H1 (cell line): ENCODE data around the gene CFAP91. TPM values are rescaled to one million over a fixed set of nuclear protein-coding genes. Genes with fewer than 3 reads are reported as not detected.

ENCODE experiments used
- CTCF ChIA-PET: fragments of 300-600 bp; sonication (Branson Sonifier 250); formaldehyde crosslinking; loops from one replicate; lab custom pipeline; 2021; ENCODE audit not compliant: partially characterized antibody; lab: Charles Lee
- POLR2A ChIA-PET: fragments of 300-600 bp; sonication (Branson Sonifier 250); formaldehyde crosslinking; loops from one replicate; lab custom pipeline; 2021; ENCODE audit warnings: inconsistent platforms; ENCODE audit not compliant: partially characterized antibody; lab: Charles Lee
- DNase-seq, 2 experiments: peaks; one replicate each; pipeline versions ENCODE4 v3.0.0 to v3.0.0-alpha.2; 2010 to 2022; ENCODE audit warnings: low spot score in 2 of 2, low read depth in 1 of 2, mixed read lengths in 1 of 2
- FAIRE-seq: peaks from 2 replicates; lab custom pipeline; 2011; peaks lifted over from hg19 to GRCh38; lab: Jason Lieb, UNC
- H2AFZ ChIP-seq: 2 replicates; pipeline ENCODE4 v1.8.1; 2012; ENCODE audit warnings: low read length, inconsistent platforms
- H2AK5ac ChIP-seq: 2 replicates; pipeline ENCODE4 v1.6.1; 2013; ENCODE audit warnings: low read depth, low read length
- H2BK120ac ChIP-seq: replicated peaks from 2 replicates; pipeline ENCODE3; 2013; ENCODE audit warnings: low read depth, low read length, inconsistent platforms
- H2BK12ac ChIP-seq: 2 replicates; pipeline ENCODE4 v1.6.1; 2013; ENCODE audit warnings: low read depth, low read length
- H2BK15ac ChIP-seq: 2 replicates; pipeline ENCODE4 v1.6.1; 2013; ENCODE audit warnings: low read length
- H2BK20ac ChIP-seq: 2 replicates; pipeline ENCODE4 v1.6.1; 2013; ENCODE audit warnings: low read length
- H2BK5ac ChIP-seq: 2 replicates; pipeline ENCODE4 v1.6.1; 2013; ENCODE audit warnings: low read depth, low read length
- H3K14ac ChIP-seq: 2 replicates; pipeline ENCODE4 v1.6.1; 2013; ENCODE audit warnings: inconsistent platforms; ENCODE audit not compliant: insufficient read length
- H3K18ac ChIP-seq: 2 replicates; pipeline ENCODE4 v1.6.1; 2013; ENCODE audit warnings: low read length; ENCODE audit errors: extremely low read depth
- H3K23ac ChIP-seq: 2 replicates; pipeline ENCODE4 v1.6.1; 2013; ENCODE audit warnings: inconsistent platforms; ENCODE audit not compliant: insufficient read length
- H3K23me2 ChIP-seq: 2 replicates; pipeline ENCODE4 v1.6.1; 2013; ENCODE audit warnings: low read depth, low read length
- H3K27ac ChIP-seq: 2 replicates; pipeline ENCODE4 v1.6.1; 2011; ENCODE audit warnings: low read depth, low read length, inconsistent platforms
- H3K27me3 ChIP-seq, 4 experiments: replicated peaks in 1 of 4; 1 replicate in 1 of 4; 2 replicates in 3 of 4; pipeline versions ENCODE4 v1.6.1 to v1.8.1; 2011 to 2013; ENCODE audit warnings: low read length in 3 of 4, mild to moderate bottlenecking in 3 of 4, inconsistent platforms in 2 of 4, mixed read lengths in 2 of 4, moderate library complexity in 1 of 4; ENCODE audit not compliant: control insufficient read depth in 3 of 4, insufficient read depth in 3 of 4; ENCODE audit errors: extremely low read depth in 1 of 4
- H3K36me3 ChIP-seq, 4 experiments: 2 replicates each; pipeline versions ENCODE4 v1.6.1 to v1.8.1; 2011 to 2013; ENCODE audit warnings: mild to moderate bottlenecking in 4 of 4, low read length in 3 of 4, moderate library complexity in 2 of 4, control low read depth in 1 of 4, inconsistent platforms in 1 of 4; ENCODE audit not compliant: insufficient read depth in 4 of 4, control insufficient read depth in 2 of 4
- H3K4ac ChIP-seq: replicated peaks from 2 replicates; pipeline ENCODE3; 2013; ENCODE audit warnings: low read length, low read depth, mixed read lengths, inconsistent platforms; ENCODE audit not compliant: insufficient read length
- H3K4me1 ChIP-seq, 4 experiments: replicated peaks in 1 of 4; 1 replicate in 1 of 4; 2 replicates in 3 of 4; pipeline versions ENCODE4 v1.6.1 to v1.8.1; 2011 to 2013; ENCODE audit warnings: low read length in 3 of 4, inconsistent platforms in 2 of 4, mixed read lengths in 1 of 4; ENCODE audit not compliant: insufficient read depth in 4 of 4, control insufficient read depth in 3 of 4
- H3K4me2 ChIP-seq, 2 experiments: 2 replicates each; pipeline versions ENCODE4 v1.6.1 to v1.8.1; 2011 to 2013; ENCODE audit warnings: low read depth in 2 of 2, low read length in 2 of 2, control low read depth in 1 of 2, inconsistent platforms in 1 of 2, mild to moderate bottlenecking in 1 of 2; ENCODE audit not compliant: insufficient read depth in 1 of 2
- H3K4me3 ChIP-seq, 4 experiments: fragments of 200-600, 300-600 bp in 1 of 4; sonication (generic), shearing (Covaris generic), sonication (Bioruptor Twin) in 1 of 4; 2 replicates each; pipeline versions ENCODE4 v1.5.1 to v1.8.1; 2011 to 2016; ENCODE audit warnings: low read length in 4 of 4, low read depth in 3 of 4, control low read depth in 2 of 4, inconsistent platforms in 2 of 4, mild to moderate bottlenecking in 2 of 4, mixed read lengths in 1 of 4, moderate library complexity in 1 of 4; ENCODE audit not compliant: insufficient read depth in 2 of 4; ENCODE audit errors: extremely low read depth in 1 of 4
- H3K56ac ChIP-seq: replicated peaks from 2 replicates; pipeline ENCODE3; 2013; ENCODE audit warnings: low read depth, mild to moderate bottlenecking, mixed read lengths, low read length, inconsistent platforms; ENCODE audit not compliant: insufficient read length
- H3K79me1 ChIP-seq: 2 replicates; pipeline ENCODE4 v1.6.1; 2013; ENCODE audit warnings: low read depth, low read length, control low read depth
- H3K79me2 ChIP-seq, 2 experiments: 2 replicates each; pipeline versions ENCODE4 v1.6.1 to v1.8.1; 2012 to 2013; ENCODE audit warnings: low read length in 2 of 2, mild to moderate bottlenecking in 2 of 2, inconsistent platforms in 1 of 2; ENCODE audit not compliant: insufficient read depth in 2 of 2, control insufficient read depth in 1 of 2
- H3K9ac ChIP-seq, 4 experiments: replicated peaks in 1 of 4; 1 replicate in 1 of 4; 2 replicates in 3 of 4; pipeline versions ENCODE4 v1.6.1 to v1.8.1; 2011 to 2013; ENCODE audit warnings: low read depth in 3 of 4, low read length in 3 of 4, control low read depth in 2 of 4, mild to moderate bottlenecking in 2 of 4, moderate library complexity in 2 of 4, inconsistent platforms in 1 of 4; ENCODE audit errors: extremely low read depth in 1 of 4
- H3K9me3 ChIP-seq, 2 experiments: 2 replicates each; pipeline versions ENCODE4 v1.6.1 to v1.8.1; 2012 to 2013; ENCODE audit warnings: mild to moderate bottlenecking in 2 of 2, moderate library complexity in 2 of 2, control low read depth in 1 of 2, inconsistent platforms in 1 of 2, low read depth in 1 of 2, low read length in 1 of 2, mixed read lengths in 1 of 2; ENCODE audit not compliant: insufficient read depth in 2 of 2
- H4K20me1 ChIP-seq, 2 experiments: replicated peaks in 1 of 2; 2 replicates each; pipeline versions ENCODE3 to v1.8.1; 2011 to 2013; ENCODE audit warnings: inconsistent platforms in 2 of 2, low read length in 2 of 2, mild to moderate bottlenecking in 1 of 2; ENCODE audit not compliant: insufficient read depth in 2 of 2, control insufficient read depth in 1 of 2
- H4K5ac ChIP-seq: 2 replicates; pipeline ENCODE4 v1.6.1; 2013; ENCODE audit warnings: low read length, low read depth, mixed read lengths, inconsistent platforms; ENCODE audit not compliant: insufficient read length
- H4K8ac ChIP-seq: 2 replicates; pipeline ENCODE4 v1.8.0; 2013; ENCODE audit warnings: mild to moderate bottlenecking, moderate library complexity, low read length, inconsistent platforms; ENCODE audit not compliant: insufficient read depth; ENCODE audit errors: extremely low read depth
- H4K91ac ChIP-seq: replicated peaks from 2 replicates; pipeline ENCODE3; 2013; ENCODE audit warnings: low read length, mixed read lengths, inconsistent platforms; ENCODE audit not compliant: insufficient read length
- CBX8 ChIP-seq: fragments of 300-800, 300-1000 bp; sonication (generic); IDR thresholded peaks from 2 replicates; pipeline ENCODE4 v1.7.1; 2016; ENCODE audit warnings: low read depth, low read length, borderline replicate concordance
- CREB1 ChIP-seq: IDR thresholded peaks from 2 replicates; pipeline ENCODE4 v1.6.1; 2012; ENCODE audit warnings: inconsistent platforms
- EP300 ChIP-seq, 2 experiments: IDR thresholded peaks; 1 replicate in 1 of 2; 2 replicates in 1 of 2; pipeline ENCODE4 v1.6.1; 2011 to 2012; ENCODE audit warnings: low read depth in 2 of 2, low read length in 2 of 2, mild to moderate bottlenecking in 2 of 2, borderline replicate concordance in 1 of 2, inconsistent platforms in 1 of 2, moderate library complexity in 1 of 2
- HDAC2 ChIP-seq, 2 experiments: fragments of 300-600 bp in 1 of 2; sonication (generic) in 1 of 2; IDR thresholded peaks; 2 replicates each; pipeline ENCODE4 v1.6.1; 2011 to 2012; ENCODE audit warnings: low read depth in 2 of 2, low read length in 2 of 2, mild to moderate bottlenecking in 2 of 2, moderate library complexity in 2 of 2, borderline replicate concordance in 1 of 2, inconsistent platforms in 1 of 2
- JUND ChIP-seq: IDR thresholded peaks from 2 replicates; pipeline ENCODE4 v1.6.1; 2011; ENCODE audit warnings: mild to moderate bottlenecking, improper control_type of control experiment, low read length
- KDM5A ChIP-seq: fragments of 200-600 bp; IDR thresholded peaks from 2 replicates; pipeline ENCODE4 v1.7.1; 2012; ENCODE audit warnings: mild to moderate bottlenecking, low read length, inconsistent platforms, mixed read lengths
- PHF8 ChIP-seq: fragments of 200-600 bp; sonication (generic); conservative IDR thresholded peaks from 2 replicates; pipeline ENCODE4 v1.7.1; 2012; ENCODE audit warnings: low read depth, mild to moderate bottlenecking, inconsistent platforms, low read length, moderate library complexity
- RXRA ChIP-seq: IDR thresholded peaks from 2 replicates; pipeline ENCODE4 v1.6.1; 2011; ENCODE audit warnings: low read depth, mild to moderate bottlenecking, low read length, moderate library complexity; ENCODE audit not compliant: insufficient read depth
- SIX5 ChIP-seq: IDR thresholded peaks from 2 replicates; pipeline ENCODE4 v1.6.1; 2011; ENCODE audit warnings: mild to moderate bottlenecking, low read depth, low read length
- SP4 ChIP-seq: IDR thresholded peaks from 2 replicates; pipeline ENCODE4 v1.6.1; 2012; ENCODE audit warnings: low read length, inconsistent platforms
- SRF ChIP-seq: IDR thresholded peaks from 2 replicates; pipeline ENCODE4 v1.6.1; 2011; ENCODE audit warnings: mild to moderate bottlenecking, low read depth, low read length, moderate library complexity
- SUZ12 ChIP-seq: fragments of 200-600 bp; sonication (generic); IDR thresholded peaks from 2 replicates; pipeline ENCODE4 v1.6.1; 2012; ENCODE audit warnings: mild to moderate bottlenecking, inconsistent platforms, low read length, moderate library complexity, mixed read lengths
- ZNF274 ChIP-seq: IDR thresholded peaks from 2 replicates; pipeline ENCODE4 v1.7.0; 2012; ENCODE audit warnings: low read length, borderline replicate concordance; ENCODE audit errors: extremely low read depth
- WGBS, 2 experiments: shearing (Covaris generic) in 1 of 2; methylation state at CpG; one replicate each; pipeline versions ENCODE4 v1.1.6 to v1.1.7; 2013 to 2015; ENCODE audit warnings: low lambda C conversion rate in 2 of 2, mixed read lengths in 2 of 2, inconsistent platforms in 1 of 2, low coverage in 1 of 2, missing lambda C conversion rate in 1 of 2; ENCODE audit not compliant: insufficient replicate concordance in 2 of 2, insufficient coverage in 1 of 2, insufficient read length in 1 of 2; ENCODE audit errors: extremely low coverage in 1 of 2, missing lambda C conversion rate in 1 of 2; 5-methylcytosine and 5-hydroxymethylcytosine counted together
- polyA plus RNA-seq, 7 experiments: library from polyadenylated mRNA; depleted of rRNA in 3 of 7; stranded (reverse) in 5 of 7; unstranded in 2 of 7; fragments of >200 nt in 5 of 7; fragments of 200-250 nt in 2 of 7; gene quantifications; 1 replicate in 5 of 7; 2 replicates in 1 of 7; 4 replicates in 1 of 7; pipeline versions ENCODE4 v1.2.1 to v1.2.3, GENCODE V29; 2011 to 2013; ENCODE audit warnings: missing spikeins in 2 of 7, mixed read lengths in 2 of 7
- total RNA-seq: library from RNA; stranded (reverse); fragmentation: NEBNext Ultra II Directional; extraction: Animal tissue kit (Norgen Biotek cat#: 25700); gene quantifications from 2 replicates; pipeline ENCODE4 v1.2.1, GENCODE V29; 2021

Gene CFAP91
- total and polyA plus RNA-seq, 2 of the 8 experiments (the other 6 are each of a cell fraction or from before 2014, with no cell fraction given): 5.4 to 7.4 TPM

GRCh38 chr3:119717520-119717919, 14.7 kb downstream of the CFAP91 start:
- Histone ChIP-seq H3K4me2 (no peak overlapping the region), H2BK15ac (no peak overlapping the region), H2BK20ac (no peak overlapping the region), H4K20me1 (no peaks in the 10 kb centered on the region), H2AFZ (no peak overlapping the region), H3K4me1 (no peaks in the 10 kb centered on the region), H3K9me3 (no peaks in the 10 kb centered on the region; a peak in 1 of 4 replicates), H3K9ac (no peak overlapping the region), H3K23me2 (no peaks in the 10 kb centered on the region), H4K5ac (no peak overlapping the region), H2BK12ac (no peak overlapping the region), H3K23ac (no peak overlapping the region), H2AK5ac (no peak overlapping the region), H3K27ac (no peak overlapping the region), H3K79me2 (no peaks in the 10 kb centered on the region), H2BK5ac (no peak overlapping the region), H2BK120ac (no peak overlapping the region), H3K56ac (no peak overlapping the region), H3K4me3 (no peak overlapping the region), H3K4ac (no peak overlapping the region), H4K91ac (no peak overlapping the region), H3K14ac (no peak overlapping the region), H3K79me1 (no peaks in the 10 kb centered on the region), H3K36me3 (0 out of 8 replicates have a peak, but pooled peaks cover 0 to 3% (median 0%) of the 10 kb centered on the region in 4 experiments), H3K27me3 (no peaks in the 10 kb centered on the region), H3K18ac (no peak overlapping the region), H4K8ac (no peak overlapping the region)
- CTCF ChIA-PET: no interaction called here
- 82% methylated on average over 5 of the region's 5 CpGs; no CpG with 5 or more reads in 1 of the 2 experiments for WGBS, 2 experiments
- POLR2A ChIA-PET: no interaction called here
- DNase-seq (no peak), FAIRE-seq (no peak)
- TF ChIP-seq SP4 (no peak), SUZ12 (no peak), EP300 (IDR thresholded peaks at IDR 0.05; ENCODE audit: borderline replicate concordance in 1 of 2, low read depth in 2 of 2, low read length in 2 of 2) (no peak), CBX8 (no peak), KDM5A (no peak), CREB1 (no peak), ZNF274 (no peak), PHF8 (no peak), SIX5 (no peak), RXRA (no peak), SRF (no peak), HDAC2 (IDR thresholded peaks at IDR 0.05; ENCODE audit: borderline replicate concordance in 1 of 2, low read depth in 2 of 2, low read length in 2 of 2) (no peak), JUND (no peak)
